ENCODE data around the gene VWA2. TPM values are rescaled to one million over a fixed set of nuclear protein-coding genes. Genes with fewer than 3 reads are reported as not detected.

Gene VWA2
- not detected in 2 replicates for total RNA-seq (2014; rRNA removed; shearing (Covaris generic))

GRCh38 chr10:114239117-114239993, at the start of gene VWA2:
Gene VWA2, plus strand, starts transcription at chr10:114239254. Its CDS starts 9,460 bp downstream, at chr10:114248714.

Other genes starting within 250 kb of the VWA2 start
- gene ADRB1, start 195.4 kb upstream of the VWA2 start, total RNA-seq (2014; rRNA removed; shearing (Covaris generic)), result 0.32 and 1.1 TPM in 2 replicates
- gene CCDC186, start 65.1 kb upstream of the VWA2 start, total RNA-seq (2014; rRNA removed; shearing (Covaris generic)), result 4.9 and 7.0 TPM in 2 replicates
- gene TDRD1, start 59.9 kb upstream of the VWA2 start, total RNA-seq (2014; rRNA removed; shearing (Covaris generic)), result not detected in 2 replicates
- 8.9 and 10.6 TPM in 2 replicates for gene AFAP1L2, start 165.2 kb downstream of the VWA2 start, total RNA-seq (2014; rRNA removed; shearing (Covaris generic))